ENCODE results near the gene LOC101059915.

Gene LOC101059915

GRCh38 chrX:71667328-71668247, at the start of gene LOC101059915:
TSS of gene LOC101059915 (plus strand) at chrX:71667546.
- no peak for DNase-seq

- no peak for DNase-seq
Observed at GRCh38 chrX:71617742-71618141, 49.6 kb upstream of the LOC101059915 start.

GRCh38 chrX:71618303-71618721, 49.0 kb upstream of the LOC101059915 start, which contains the start of gene CXCR3:
TSS of gene CXCR3 (minus strand) at chrX:71618511. CDS start at chrX:71618449, 62 bp downstream.
- DNase-seq, result peak; percentile 46

GRCh38 chrX:71618787-71619186, 48.6 kb upstream of the LOC101059915 start:
- no peak for DNase-seq

GRCh38 chrX:71619193-71619592, 48.2 kb upstream of the LOC101059915 start:
- no peak for DNase-seq

GRCh38 chrX:71619986-71620385, 47.4 kb upstream of the LOC101059915 start:
- no peak for DNase-seq

GRCh38 chrX:71621603-71622002, 45.7 kb upstream of the LOC101059915 start:
- no peak for DNase-seq

- DNase-seq, result no peak
Observed at GRCh38 chrX:71622032-71622575, 45.2 kb upstream of the LOC101059915 start.

- peak; percentile 75 for DNase-seq
Observed at GRCh38 chrX:71622576-71623450, 44.5 kb upstream of the LOC101059915 start.

- DNase-seq, result no peak
Observed at GRCh38 chrX:71623714-71624113, 43.6 kb upstream of the LOC101059915 start.

- no peak for DNase-seq
Observed at GRCh38 chrX:71625471-71625870, 41.9 kb upstream of the LOC101059915 start.

GRCh38 chrX:71626576-71626975, 40.8 kb upstream of the LOC101059915 start:
- DNase-seq, result no peak

- DNase-seq, result no peak
Observed at GRCh38 chrX:71627588-71628404, 39.5 kb upstream of the LOC101059915 start.

- no peak for DNase-seq
Observed at GRCh38 chrX:71629467-71629866, 37.9 kb upstream of the LOC101059915 start.

- DNase-seq, result no peak
Observed at GRCh38 chrX:71632923-71633657, 34.3 kb upstream of the LOC101059915 start.

GRCh38 chrX:71634366-71634765, 33.0 kb upstream of the LOC101059915 start:
- DNase-seq, result no peak

GRCh38 chrX:71636438-71637252, 30.7 kb upstream of the LOC101059915 start:
- no peak for DNase-seq

- no peak for DNase-seq
Observed at GRCh38 chrX:71637253-71637618, 30.1 kb upstream of the LOC101059915 start.

GRCh38 chrX:71637848-71638247, 29.5 kb upstream of the LOC101059915 start:
- DNase-seq, result no peak

GRCh38 chrX:71638409-71638808, 28.9 kb upstream of the LOC101059915 start:
- no peak for DNase-seq

GRCh38 chrX:71640002-71640401, 27.3 kb upstream of the LOC101059915 start:
- no peak for DNase-seq
